RWPE2 (cell line): ENCODE data around the gene BMP5.

Source experiments
- ATAC-seq: fragments of 200-7000 bp; cut with Tn5 transposase; 3 replicates; pipeline ENCODE4 v1.9.1; 2021; ENCODE audit warnings: low read depth
- DNase-seq: peaks from one replicate; pipeline ENCODE4 v3.0.0-alpha.2; 2020; ENCODE audit warnings: low spot score
- H3K27ac ChIP-seq: fragments of 450-650 bp; 2 replicates; pipeline ENCODE4 v1.5.1; 2017; ENCODE audit warnings: mild to moderate bottlenecking; ENCODE audit not compliant: poor library complexity, severe bottlenecking
- H3K27me3 ChIP-seq: fragments of 250-450 bp; sonication (Bioruptor Pico); 2 replicates; pipeline ENCODE4 v1.5.1; 2021; ENCODE audit warnings: mild to moderate bottlenecking, moderate library complexity; ENCODE audit not compliant: insufficient read depth, poor library complexity, severe bottlenecking
- H3K36me3 ChIP-seq: fragments of 250-450 bp; sonication (Bioruptor Pico); 2 replicates; pipeline ENCODE4 v1.5.1; 2020; ENCODE audit warnings: low read depth, mild to moderate bottlenecking, moderate library complexity
- H3K4me1 ChIP-seq: fragments of 250-450 bp; sonication (Bioruptor Pico); 2 replicates; pipeline ENCODE4 v1.5.1; 2021; ENCODE audit warnings: mild to moderate bottlenecking, moderate library complexity; ENCODE audit not compliant: insufficient read depth, poor library complexity, severe bottlenecking
- H3K4me3 ChIP-seq: fragments of 250-450 bp; sonication (Bioruptor Pico); 2 replicates; pipeline ENCODE4 v1.5.1; 2021; ENCODE audit warnings: mild to moderate bottlenecking, moderate library complexity; ENCODE audit not compliant: severe bottlenecking
- H3K9me3 ChIP-seq: fragments of 250-450 bp; sonication (Bioruptor Pico); 2 replicates; pipeline ENCODE4 v1.5.1; 2021; ENCODE audit warnings: mild to moderate bottlenecking, moderate library complexity; ENCODE audit not compliant: severe bottlenecking
- TF ChIP-seq, protein P1 (sequence below): fragments of 450-650 bp; IDR thresholded peaks from one replicate; pipeline ENCODE4 v1.5.1; 2017; ENCODE audit warnings: mild to moderate bottlenecking, moderate library complexity; ENCODE audit not compliant: poor library complexity, severe bottlenecking

BMP5 gene

DNA sequence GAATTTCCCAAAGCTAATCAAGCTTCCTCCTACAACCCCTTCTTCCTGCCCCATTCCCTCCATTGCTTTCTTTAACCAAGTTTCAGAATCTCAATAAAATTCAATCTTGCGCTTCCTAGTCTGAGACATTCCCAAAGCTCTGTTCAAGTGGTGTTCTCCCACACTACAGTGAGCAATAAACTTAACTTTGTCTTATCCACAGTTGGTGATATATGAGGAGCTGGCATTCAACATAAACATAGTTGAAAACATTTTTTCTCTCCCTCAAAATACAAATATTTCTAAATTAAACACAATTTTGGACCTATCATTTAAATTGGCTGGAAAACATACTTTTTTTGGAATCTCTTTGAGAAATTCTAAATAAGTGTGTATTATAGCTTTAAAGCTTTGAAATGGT lies 166.7 kb downstream of the BMP5 start:
- Histone ChIP-seq H3K9me3 (no peaks in the 10 kb centered on the region), H3K27ac (no peak overlapping the region), H3K36me3 (no peaks in the 10 kb centered on the region), H3K4me1 (no peaks in the 10 kb centered on the region), H3K4me3 (no peak overlapping the region), H3K27me3 (no peaks in the 10 kb centered on the region)
- TF ChIP-seq, protein P1, sequence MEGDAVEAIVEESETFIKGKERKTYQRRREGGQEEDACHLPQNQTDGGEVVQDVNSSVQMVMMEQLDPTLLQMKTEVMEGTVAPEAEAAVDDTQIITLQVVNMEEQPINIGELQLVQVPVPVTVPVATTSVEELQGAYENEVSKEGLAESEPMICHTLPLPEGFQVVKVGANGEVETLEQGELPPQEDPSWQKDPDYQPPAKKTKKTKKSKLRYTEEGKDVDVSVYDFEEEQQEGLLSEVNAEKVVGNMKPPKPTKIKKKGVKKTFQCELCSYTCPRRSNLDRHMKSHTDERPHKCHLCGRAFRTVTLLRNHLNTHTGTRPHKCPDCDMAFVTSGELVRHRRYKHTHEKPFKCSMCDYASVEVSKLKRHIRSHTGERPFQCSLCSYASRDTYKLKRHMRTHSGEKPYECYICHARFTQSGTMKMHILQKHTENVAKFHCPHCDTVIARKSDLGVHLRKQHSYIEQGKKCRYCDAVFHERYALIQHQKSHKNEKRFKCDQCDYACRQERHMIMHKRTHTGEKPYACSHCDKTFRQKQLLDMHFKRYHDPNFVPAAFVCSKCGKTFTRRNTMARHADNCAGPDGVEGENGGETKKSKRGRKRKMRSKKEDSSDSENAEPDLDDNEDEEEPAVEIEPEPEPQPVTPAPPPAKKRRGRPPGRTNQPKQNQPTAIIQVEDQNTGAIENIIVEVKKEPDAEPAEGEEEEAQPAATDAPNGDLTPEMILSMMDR, result no peak
- DNase-seq (no peak), ATAC-seq (no peak)

DNA sequence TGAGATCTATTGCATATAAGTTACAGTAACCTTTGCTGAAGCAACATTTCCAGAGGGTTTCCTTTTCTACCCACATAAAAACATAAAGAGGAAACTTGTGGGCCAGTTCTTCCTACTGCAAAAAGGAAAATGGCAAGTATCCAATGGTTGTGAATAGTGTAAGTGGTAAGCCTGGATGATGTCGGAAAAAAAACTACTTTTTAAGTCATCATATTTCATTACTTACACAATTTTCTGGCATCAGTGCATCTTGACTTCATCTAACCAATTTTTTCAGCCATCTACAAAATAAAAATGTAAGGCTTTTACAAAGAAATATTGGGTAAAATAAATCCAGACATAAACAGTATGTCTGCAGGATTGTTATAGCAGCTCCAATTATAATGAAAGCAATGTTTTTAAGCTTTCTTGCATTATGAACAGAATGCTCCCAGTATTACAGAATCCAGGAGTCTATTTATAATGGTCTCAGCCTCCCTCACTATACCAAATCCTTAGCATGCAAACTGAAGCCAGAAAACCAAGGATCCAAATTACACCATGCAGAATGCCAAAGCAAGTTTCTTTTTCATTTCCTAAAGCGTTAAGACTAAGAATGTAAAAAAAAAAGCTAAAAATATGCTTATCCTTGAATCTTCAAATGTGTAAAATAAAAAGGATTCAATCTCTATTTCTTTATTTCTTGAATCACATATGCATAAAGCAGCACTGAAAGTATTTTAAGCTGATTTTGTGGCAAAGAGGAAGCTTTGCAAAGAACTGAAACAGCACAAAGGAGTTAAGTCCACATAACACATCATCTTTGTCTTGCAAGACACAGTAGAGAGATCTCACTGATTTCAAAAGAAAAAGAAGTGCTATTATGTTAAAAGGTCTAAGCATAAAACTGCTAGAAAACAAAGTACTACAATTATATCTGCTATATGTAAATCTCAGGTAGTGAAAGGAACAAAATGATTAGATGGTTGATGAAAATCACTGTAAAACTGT lies 169.6 kb downstream of the BMP5 start:
- Histone ChIP-seq H3K4me1 (no peaks in the 10 kb centered on the region), H3K27me3 (no peaks in the 10 kb centered on the region), H3K9me3 (no peaks in the 10 kb centered on the region), H3K27ac (no peak overlapping the region), H3K4me3 (no peak overlapping the region), H3K36me3 (no peaks in the 10 kb centered on the region)
- TF ChIP-seq, protein P1, result no peak
- ATAC-seq (no peak), DNase-seq (no peak)

DNA sequence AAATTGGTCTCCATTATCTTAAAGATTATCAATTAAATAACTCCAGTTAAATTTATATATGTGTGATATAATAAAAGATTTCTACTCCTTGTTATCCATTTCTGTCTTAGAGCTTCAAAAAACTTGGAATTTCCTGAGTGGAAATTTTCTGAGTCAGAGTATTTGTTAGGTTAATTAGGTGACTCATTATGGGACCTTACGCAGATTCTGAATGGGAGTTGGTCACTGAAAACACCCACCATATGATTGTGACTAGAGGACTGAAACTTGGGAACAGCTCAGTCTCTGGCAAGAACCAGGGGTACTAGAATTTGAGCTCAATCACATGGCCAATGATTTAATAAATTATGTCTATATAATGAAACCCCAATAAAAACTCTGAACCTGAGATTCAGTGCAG lies 171.0 kb downstream of the BMP5 start:
- TF ChIP-seq, protein P1, result no peak
- H3K36me3 ChIP-seq, result no peaks in the 10 kb centered on the region
- ATAC-seq, result no peak
- DNase-seq, result no peak
- no peak overlapping the region for H3K4me3 ChIP-seq
- H3K27ac ChIP-seq, result no peak overlapping the region
- H3K9me3 ChIP-seq, result peaks cover 2% of the 10 kb centered on the region
- no peaks in the 10 kb centered on the region for H3K4me1 ChIP-seq
- no peaks in the 10 kb centered on the region for H3K27me3 ChIP-seq
